Measurements from ENCODE around the gene GGACT.

GRCh38 chr13:100636441-100636840, 47.9 kb upstream of the GGACT start:
- no peak for TF ChIP-seq EZH2 (IDR thresholded peaks at IDR 0.05; ENCODE audit: borderline replicate concordance, low read depth, low read length, poor library complexity, severe bottlenecking)
- TF ChIP-seq CTCF (conservative IDR thresholded peaks at IDR 0.05; ENCODE audit: low read depth, low read length), result no peak

Data from A673 (cell line).